ENCODE data around the gene SOX5. TPM values are rescaled to one million over a fixed set of nuclear protein-coding genes. Genes with fewer than 3 reads are reported as not detected.
"Not testable (repeated sequence)": the region's sequence is repeated elsewhere in the genome, so short reads cannot be mapped to it uniquely, and the experiment has no call there.

The SOX5 gene
- polyA plus RNA-seq, 3 donors, result 6.9 to 7.4 (median 7.3) TPM

- DNase-seq (ENCODE audit: extremely low read depth in 1 of 11, low read depth in 9 of 11, low spot score in 4 of 11), result no peak
These were observed 228.2 kb downstream of the SOX5 start for GRCh38 chr12:23721268-23721667.

DNA sequence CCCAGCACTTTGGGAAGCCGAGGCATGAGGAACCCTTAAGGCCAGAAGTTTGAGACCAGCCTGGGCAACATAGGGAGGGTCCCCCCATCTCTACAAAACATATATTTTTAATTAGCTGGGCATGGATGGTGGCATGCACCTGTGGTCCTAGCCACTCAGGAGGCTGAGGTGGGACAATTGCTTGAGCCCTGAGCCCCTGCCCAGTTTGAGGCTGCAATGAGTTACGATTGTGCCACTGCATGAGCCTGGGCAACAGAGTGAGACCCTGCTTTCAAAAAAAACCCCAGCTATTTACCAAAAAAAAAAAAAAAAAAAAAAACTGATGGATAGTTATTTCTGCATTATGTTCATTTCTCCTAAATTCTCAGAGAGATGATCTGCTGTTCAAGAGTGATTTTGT is 230.0 kb downstream of the SOX5 start:
- no peak for DNase-seq (ENCODE audit: extremely low read depth in 1 of 11, low read depth in 9 of 11, low spot score in 4 of 11)

- DNase-seq (ENCODE audit: extremely low read depth in 1 of 11, low read depth in 9 of 11, low spot score in 4 of 11), result not testable (repeated sequence)
These were observed 239.1 kb downstream of the SOX5 start for GRCh38 chr12:23710361-23710760.

- DNase-seq (ENCODE audit: extremely low read depth in 1 of 11, low read depth in 9 of 11, low spot score in 4 of 11), result no peak
These were observed 241.2 kb downstream of the SOX5 start for GRCh38 chr12:23708185-23708837.

DNA sequence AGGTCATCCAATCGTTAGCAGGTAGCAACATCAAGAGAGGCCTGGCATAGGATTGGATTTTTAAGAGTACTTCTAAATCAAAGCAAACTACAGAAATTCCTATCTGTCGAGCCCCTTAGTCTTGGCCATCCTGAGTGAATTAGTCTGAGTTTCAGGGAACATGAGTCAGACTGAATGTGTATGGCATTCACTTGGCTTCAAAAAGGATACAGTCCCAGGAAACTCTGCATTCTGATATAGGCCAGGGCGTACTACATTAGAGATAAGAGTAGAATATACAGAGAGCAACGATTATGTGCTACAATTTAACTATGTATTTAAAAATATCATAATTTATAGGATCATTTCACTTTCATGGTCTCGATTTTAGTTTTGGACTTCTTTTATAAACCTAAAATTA is 242.2 kb downstream of the SOX5 start:
- no peak for DNase-seq (ENCODE audit: extremely low read depth in 1 of 11, low read depth in 9 of 11, low spot score in 4 of 11)

- no peak for DNase-seq (ENCODE audit: extremely low read depth in 1 of 11, low read depth in 9 of 11, low spot score in 4 of 11)
These were observed 244.2 kb downstream of the SOX5 start for GRCh38 chr12:23704992-23705943.

- no peak for DNase-seq (ENCODE audit: extremely low read depth in 1 of 11, low read depth in 9 of 11, low spot score in 4 of 11)
These were observed 246.4 kb downstream of the SOX5 start for GRCh38 chr12:23703051-23703450.

GRCh38 chr12:23699031-23699430 is 250.4 kb downstream of the SOX5 start:
- no peak for DNase-seq (ENCODE audit: extremely low read depth in 1 of 11, low read depth in 9 of 11, low spot score in 4 of 11)

GRCh38 chr12:23694920-23695319 is 254.6 kb downstream of the SOX5 start:
- no peak for DNase-seq (ENCODE audit: extremely low read depth in 1 of 11, low read depth in 9 of 11, low spot score in 4 of 11)

- no peak for DNase-seq (ENCODE audit: extremely low read depth in 1 of 11, low read depth in 9 of 11, low spot score in 4 of 11)
These were observed 255.2 kb downstream of the SOX5 start for GRCh38 chr12:23694307-23694706.

- no peak for DNase-seq (ENCODE audit: extremely low read depth in 1 of 11, low read depth in 9 of 11, low spot score in 4 of 11)
These were observed 261.5 kb downstream of the SOX5 start for GRCh38 chr12:23687947-23688346.

GRCh38 chr12:23686095-23686494 is 263.4 kb downstream of the SOX5 start:
- no peak for DNase-seq (ENCODE audit: extremely low read depth in 1 of 11, low read depth in 9 of 11, low spot score in 4 of 11)

DNA sequence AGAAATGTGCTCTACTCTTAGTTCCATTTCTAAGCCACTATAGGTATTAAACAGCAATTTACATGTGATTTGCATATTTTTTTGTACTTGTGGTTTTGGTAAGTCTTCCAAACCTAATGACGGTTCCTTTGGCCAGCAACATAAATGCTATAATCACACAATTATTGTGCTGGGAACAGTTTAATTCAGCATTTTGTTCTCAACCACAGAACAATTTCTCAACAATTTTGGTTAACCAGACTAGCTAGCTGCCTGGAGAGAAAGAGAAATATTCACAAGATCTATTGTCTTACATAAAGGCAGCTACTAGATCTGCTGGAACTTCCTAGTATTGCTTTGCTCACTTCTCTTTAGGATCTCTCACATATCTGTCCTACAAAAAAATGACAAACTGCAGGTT is 265.3 kb downstream of the SOX5 start:
- DNase-seq (ENCODE audit: extremely low read depth in 1 of 11, low read depth in 9 of 11, low spot score in 4 of 11), result no peak

DNA sequence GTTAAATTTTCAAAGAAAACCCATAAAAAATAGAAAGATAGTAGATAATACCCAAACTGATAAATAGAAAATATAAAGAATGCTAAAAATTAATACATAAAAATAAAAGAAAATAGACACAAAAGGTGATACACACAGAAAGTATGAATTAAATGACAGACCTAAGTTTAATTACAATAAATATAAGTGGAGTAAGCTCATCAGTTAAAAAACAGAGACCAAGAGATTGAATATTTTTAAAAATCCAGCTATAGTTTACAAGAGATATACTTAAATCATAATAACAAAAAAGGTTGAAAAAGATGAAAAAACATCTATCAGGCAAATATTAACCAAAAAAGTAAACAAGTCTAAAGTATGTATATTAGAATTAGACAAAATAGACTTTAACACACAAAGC is 268.2 kb downstream of the SOX5 start:
- no peak for DNase-seq (ENCODE audit: extremely low read depth in 1 of 11, low read depth in 9 of 11, low spot score in 4 of 11)

DNA sequence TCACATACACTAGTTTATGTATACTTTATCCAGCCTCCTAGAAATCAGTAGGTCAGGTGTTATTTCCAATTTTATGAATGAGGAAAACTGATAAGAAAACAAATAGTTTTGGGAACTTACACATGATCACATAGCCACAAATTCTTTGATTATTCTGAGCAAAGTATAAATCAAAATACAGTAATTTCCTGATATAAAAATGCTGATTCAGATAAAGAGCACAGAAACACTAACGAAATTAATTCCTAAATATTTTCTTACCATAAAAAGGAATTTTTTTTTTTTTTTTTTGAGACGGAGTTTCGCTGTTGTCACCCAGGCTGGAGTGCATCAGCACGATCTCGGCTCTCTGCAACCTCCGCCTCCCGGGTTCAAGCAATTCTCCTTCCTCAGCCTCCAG is 275.4 kb downstream of the SOX5 start:
- no peak for DNase-seq (ENCODE audit: extremely low read depth in 1 of 11, low read depth in 9 of 11, low spot score in 4 of 11)

DNA sequence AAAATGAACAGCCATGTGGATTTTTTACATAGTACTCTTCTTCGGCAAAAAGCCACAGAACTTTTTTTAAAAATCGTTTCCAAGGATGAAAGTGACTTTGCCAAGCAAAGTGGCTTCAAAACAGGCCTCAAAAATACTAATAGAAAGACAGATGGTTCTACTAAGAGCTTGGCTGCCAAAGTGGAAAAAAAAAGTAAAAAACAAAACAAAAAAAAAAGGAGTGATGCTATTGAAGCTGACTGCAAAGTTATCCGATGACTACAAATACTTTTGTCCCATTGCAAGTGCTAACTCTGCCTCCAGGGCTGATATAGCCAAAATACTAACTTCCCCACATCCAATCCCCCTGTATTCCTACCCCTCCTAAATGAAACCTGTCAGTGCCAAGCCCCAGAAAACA is 277.6 kb downstream of the SOX5 start:
- no peak for DNase-seq (ENCODE audit: extremely low read depth in 1 of 11, low read depth in 9 of 11, low spot score in 4 of 11)

GRCh38 chr12:23670684-23671083 is 278.8 kb downstream of the SOX5 start:
- DNase-seq (ENCODE audit: extremely low read depth in 1 of 11, low read depth in 9 of 11, low spot score in 4 of 11), result no peak

- no peak for DNase-seq (ENCODE audit: extremely low read depth in 1 of 11, low read depth in 9 of 11, low spot score in 4 of 11)
These were observed 279.8 kb downstream of the SOX5 start for GRCh38 chr12:23669691-23670090.

DNA sequence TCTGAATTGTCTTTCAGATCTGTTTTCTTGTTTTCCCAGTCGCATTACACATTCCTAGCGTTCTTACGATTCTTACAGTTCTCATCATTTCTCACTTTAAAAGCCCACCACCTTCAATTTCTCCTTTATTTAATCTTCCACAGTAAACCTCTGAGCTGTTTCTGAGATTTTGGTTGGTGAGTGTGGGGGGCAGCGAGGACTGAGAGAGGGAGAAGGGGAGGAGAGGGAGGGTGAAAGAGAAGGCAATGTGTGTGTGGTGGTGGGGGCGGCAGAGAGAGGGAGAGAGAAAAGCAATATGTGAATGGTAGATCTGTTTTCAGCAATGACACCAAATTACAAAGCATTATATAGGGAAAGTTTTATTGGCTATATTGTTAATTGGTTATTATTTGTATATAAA is 282.6 kb downstream of the SOX5 start:
- no peak for DNase-seq (ENCODE audit: extremely low read depth in 1 of 11, low read depth in 9 of 11, low spot score in 4 of 11)

GRCh38 chr12:23662966-23663365 is 286.5 kb downstream of the SOX5 start:
- no peak for DNase-seq (ENCODE audit: extremely low read depth in 1 of 11, low read depth in 9 of 11, low spot score in 4 of 11)
